ENCODE measurements around the gene NCF2.

NCF2 gene

DNA sequence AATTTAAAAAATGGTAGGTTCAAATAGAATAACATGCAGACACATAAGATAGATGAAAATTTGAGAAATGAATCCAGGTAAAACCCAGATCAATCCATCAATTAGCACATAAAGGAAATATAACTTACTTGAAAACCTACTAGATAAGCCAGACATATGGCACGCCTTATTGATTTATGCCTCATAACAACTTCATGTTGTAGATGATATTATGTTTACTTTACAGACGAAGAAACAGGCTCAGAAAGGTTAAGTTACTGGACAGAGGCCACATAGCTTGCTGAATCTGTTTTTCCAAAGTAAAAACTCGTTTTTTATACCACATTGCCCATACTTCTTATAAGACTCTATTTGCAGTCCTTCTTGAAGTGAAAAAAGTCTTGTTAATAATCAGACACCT is 22.1 kb upstream of the NCF2 start:
- DNase-seq (ENCODE audit: low spot score), result no peak

DNA sequence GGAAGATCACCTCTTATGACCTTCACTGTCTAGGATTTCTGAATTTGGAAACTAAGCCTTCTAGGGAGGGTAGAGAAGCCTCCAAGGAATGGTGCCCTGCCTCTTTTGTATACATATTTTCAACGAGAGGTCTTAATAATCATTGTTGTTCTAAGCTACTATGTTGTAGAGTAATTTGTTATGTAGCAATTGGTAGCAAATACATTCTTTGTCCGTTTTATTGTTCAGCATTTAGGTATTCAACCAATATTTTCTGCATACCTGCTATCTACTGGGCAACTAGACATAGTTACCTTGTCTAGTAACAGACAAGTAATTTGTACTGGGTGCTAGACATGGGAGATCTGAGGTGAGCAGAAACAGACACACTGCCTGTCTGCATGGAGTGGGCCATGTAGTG is 20.8 kb upstream of the NCF2 start:
- no peak for DNase-seq (ENCODE audit: low spot score)

DNA sequence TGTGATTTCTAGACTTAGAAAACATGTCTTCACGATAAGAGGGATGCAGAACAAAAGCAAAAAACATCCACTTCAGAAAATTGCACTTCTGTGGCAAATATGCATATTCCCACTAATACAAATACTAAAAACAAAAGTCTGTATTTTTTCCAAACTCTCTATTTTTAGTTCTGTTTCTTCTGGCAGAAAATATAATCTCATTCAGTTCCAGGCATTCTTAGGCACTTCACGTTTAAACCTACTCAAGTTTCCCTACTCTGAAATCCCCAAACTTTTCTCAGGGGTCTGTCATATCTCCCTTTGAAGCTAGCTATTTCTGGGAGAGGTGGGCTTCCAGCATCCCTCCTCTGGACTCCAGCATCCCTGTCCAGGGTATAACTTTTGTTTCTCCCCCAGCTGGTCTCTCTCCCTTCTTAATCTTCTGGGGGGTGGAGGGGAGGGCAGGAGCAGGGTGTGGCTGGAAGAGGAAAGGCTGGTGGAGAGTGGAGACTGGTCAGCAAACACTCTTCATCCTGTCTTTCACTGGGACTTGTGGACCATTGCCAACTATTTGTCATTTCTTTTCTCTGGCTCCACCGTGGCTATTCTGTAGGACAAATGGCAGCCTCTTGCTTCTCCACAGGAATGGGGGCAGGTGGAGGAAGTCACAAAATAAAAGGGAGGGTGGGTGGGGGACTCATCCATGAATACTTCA is 19.6 kb upstream of the NCF2 start:
- no peak for DNase-seq (ENCODE audit: low spot score)

DNA sequence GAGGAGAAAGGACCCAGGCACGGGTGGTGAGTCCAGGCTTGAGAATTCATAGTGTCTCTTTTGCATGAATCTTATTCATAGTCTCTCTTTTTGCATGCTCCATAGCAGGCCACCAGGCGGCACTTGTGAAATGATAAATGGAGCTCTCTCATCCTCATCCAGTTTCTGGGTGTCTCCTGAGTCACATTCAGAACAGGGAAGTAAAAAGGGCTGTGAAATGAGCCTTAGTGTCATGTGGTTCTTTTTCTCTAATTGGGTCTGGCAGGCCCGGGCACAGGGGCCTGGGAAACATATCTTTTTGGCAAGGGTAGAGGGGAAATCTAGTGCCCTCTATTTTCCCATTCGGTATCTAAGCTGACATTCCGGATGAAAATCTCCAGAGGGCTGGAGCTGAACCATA is 19.1 kb upstream of the NCF2 start:
- DNase-seq (ENCODE audit: low spot score), result peak; percentile 56

DNA sequence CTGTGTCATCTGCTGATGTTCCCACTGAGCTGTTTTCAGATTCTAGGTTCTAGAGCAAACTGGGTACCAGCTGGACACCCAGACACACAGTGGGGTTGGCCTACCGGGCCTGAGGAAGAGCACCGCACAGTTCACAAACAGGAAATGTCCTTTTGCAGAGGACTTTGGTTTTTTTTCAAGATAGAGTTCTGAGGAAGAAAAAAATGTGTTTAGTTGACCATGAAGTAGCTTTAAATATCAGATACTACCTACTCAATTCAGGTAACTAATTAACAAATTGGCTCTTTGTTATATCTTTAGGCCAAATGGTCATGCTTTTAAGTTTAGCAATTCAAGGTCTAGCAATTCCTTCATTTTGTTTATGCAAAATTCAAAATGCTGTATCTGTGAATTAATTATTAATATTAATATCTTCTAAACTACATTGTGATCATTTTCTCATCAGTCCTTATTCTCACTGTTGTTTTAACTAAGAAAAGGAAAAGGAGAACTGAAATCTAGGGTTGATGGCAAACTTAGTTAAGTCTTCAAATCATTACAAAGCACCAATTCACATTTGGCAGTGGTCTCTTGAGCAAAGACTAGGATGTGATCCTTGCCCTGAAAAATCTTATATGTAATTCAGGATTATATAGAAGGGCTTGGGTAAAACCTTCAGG is 17.2 kb upstream of the NCF2 start:
- no peak for DNase-seq (ENCODE audit: low spot score)

DNA sequence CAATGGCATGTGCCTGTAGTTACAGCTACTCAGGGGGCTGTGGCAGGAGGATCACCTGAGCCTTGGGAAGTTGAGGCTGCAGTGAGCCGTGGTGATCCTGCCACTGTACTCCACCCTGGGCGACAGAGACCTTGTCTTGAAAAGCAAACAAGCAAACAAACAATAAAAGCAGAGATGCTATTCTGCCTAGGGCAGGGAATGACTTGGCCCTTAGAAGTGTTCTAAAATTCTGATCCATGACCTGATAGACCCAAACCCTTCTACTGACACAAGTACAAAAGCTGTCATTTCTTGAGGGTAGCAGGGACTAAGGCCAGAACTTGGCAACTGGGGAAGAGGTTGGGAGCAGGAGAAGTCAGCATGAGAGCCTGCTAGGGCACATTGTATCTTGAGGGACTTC is 15.6 kb upstream of the NCF2 start:
- no peak for DNase-seq (ENCODE audit: low spot score)

DNA sequence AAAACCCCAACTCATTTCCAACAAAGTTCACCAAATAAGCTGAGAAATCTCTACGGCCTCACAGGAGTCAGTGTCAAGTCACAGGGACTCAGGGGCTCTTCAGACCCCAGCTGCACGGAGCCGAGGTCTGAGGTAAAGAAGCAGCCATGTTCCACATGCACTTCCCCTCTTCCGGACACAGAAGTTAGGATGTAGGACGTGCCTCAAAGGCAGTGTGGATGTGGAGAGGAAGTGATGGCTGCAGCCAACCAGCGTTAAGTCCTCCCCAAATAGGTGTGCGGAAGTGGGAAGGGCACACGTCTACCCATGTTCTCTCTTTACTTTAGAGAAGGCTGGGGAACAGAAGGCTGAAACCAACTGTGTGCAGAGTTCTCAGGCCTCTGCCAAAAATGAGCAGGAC is 14.6 kb upstream of the NCF2 start:
- no peak for DNase-seq (ENCODE audit: low spot score)

DNA sequence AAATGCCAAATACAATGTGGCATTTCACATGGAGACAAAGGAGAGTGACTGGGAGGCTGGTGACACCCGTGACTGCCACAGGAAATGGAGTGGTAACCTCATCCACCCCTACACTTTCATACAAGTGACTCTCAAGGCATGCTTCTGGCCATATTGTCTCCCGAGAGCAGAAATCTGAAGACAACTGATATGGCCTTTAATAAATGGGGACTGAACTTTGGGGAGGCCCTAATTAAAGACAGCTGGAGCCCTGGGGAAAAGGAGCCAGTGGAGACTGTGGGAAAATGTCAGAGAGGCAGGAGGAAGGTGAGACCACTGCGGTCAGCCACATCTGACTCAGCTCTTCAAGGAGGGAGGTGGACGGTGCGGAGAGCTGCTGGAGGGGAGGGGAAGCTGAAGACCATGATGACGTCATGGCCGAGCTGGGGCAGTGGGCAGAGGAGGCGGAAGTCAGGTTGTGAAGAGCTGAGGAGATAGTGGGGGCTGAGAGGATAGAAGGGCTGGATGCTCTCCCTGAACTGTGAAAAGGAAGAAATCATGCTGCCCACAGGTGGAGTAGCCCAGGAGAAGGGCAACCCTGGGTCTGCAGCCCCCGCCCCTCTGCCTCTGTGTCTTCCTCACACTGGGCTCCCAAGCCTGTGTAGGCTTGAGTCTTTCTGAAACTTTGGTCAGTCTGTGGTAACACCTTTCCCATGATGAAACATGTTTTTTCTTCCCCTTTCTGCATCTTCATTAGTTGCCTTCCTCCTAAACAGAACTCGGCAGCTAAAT is 14.0 kb upstream of the NCF2 start:
- DNase-seq (ENCODE audit: low spot score), result peak; percentile 31

DNA sequence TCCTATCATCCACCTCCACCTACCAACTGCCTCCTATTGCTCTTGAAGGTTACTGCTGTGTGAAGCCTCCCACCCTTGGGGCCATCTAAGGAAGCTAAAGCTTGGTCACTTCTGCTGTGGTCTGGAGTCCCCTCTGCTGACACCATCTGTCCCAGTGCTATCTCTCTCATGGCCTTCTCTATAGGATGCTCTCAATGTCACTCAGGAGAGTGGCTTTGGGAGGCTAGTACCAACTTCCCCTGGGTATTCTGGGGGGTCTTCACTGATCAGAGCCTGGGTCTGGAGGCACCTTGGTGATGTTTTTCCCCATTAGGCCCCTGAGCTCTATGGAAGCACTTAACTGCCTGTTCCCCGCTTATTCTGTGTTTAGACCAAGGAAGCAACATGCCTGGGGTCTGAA is 12.3 kb upstream of the NCF2 start:
- no peak for DNase-seq (ENCODE audit: low spot score)

DNA sequence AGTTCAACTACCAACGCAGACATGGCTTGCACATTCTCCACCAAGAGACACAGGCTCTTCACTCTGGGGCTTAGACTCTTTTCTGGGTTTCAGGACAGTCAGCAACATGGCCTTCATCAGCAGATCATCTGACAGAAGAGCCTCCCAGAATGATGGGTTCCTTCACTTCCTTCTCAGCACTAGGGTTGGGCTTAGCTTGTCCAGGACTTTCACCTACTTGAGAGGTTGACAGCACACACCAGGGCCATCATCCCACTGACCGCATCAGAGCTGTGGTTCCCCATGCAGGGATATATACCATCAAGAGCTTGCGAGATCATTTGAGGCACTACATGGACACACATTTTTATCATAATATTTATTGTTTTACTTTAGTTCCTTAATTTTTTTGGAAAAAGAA is 10.4 kb upstream of the NCF2 start:
- DNase-seq (ENCODE audit: low spot score), result no peak

DNA sequence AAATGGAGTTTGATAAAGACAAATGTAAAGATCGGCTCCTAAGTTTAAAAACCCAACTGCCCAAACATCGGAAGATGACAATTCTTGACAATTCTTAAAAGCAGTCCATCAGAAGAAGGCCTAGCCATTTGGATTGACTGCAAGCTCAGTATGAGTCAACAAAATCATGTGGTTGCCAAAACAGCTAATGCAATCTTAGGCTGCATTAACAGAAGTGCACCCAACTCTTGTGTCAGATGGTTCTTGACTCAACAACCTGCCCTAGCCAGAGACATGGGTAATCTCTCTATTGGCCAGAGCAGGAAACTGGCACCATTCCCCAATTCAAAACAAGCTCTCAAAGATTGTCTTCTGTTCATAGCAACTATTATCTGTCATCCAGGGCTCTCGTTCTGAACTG is 9.9 kb upstream of the NCF2 start:
- DNase-seq (ENCODE audit: low spot score), result peak; percentile 56

DNA sequence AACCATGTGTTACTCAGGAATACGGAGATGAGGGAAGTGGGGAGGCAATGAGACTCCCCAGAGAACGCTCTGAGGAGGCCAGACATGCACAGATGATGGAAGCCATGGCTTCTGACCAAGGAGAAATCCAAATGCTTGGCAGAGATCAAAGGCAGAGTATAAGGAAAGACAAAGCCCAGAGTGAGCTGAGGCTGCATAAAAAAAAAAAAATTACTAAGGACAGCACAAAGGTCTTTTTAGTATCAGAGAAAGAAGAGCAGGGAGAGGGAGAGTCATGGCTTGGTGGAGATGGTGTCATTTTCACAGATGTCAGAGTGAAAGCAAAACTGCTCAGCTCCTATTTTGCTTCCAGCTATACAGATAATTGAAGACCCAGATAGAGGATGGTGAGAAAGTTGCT is 8.1 kb upstream of the NCF2 start:
- DNase-seq (ENCODE audit: low spot score), result no peak

DNA sequence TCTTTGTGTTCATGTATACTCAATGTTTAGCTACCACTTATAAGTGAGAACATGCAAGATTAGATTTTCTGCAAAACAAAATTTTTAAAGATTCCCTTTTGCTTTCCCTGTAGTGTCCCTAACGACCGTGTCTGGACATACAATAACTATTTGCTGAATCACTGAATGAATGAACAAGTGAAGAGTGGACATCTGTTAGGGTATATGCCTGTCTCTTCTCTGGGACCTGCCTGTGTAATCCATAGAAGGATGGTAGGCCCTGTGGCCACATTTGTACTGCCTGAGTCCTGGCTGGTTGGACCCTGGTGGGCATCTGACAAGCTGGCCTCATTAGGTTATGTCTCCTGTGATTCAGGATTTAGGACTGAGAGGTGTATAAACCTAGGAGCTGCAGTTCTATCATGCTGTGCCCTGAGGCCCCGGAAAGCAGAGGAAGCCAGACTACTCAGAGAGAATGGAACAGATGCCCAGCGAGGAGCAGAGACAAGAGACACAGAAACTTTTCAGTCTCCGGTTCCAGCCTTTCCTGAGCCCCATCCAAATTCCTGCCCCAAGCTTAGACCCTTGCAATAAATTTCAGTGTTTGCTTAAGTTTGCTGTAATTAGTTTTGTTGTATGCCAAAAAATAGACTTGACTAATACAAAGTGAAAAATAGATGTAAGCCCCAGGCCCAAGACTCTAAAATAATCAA is 7.5 kb upstream of the NCF2 start:
- DNase-seq (ENCODE audit: low spot score), result peak; percentile 15

DNA sequence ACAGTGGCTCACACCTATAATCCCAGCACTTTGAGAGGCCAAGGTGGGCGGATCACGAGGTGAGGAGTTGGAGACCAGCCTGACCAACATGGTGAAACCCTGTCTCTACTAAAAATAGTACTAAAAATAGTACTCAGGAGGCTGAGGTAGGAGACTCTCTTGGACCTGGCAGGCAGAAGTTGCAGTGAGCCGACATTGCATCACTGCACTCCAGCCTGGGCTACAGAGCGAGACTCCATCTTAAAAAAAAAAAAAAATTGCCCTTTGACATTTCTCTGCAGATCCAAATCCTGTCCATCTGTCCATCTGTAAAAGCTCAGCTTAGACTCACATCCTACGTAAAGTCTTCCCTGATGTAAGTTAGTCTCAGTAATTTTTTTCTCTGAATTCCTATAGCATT is 6.2 kb upstream of the NCF2 start:
- no peak for DNase-seq (ENCODE audit: low spot score)

DNA sequence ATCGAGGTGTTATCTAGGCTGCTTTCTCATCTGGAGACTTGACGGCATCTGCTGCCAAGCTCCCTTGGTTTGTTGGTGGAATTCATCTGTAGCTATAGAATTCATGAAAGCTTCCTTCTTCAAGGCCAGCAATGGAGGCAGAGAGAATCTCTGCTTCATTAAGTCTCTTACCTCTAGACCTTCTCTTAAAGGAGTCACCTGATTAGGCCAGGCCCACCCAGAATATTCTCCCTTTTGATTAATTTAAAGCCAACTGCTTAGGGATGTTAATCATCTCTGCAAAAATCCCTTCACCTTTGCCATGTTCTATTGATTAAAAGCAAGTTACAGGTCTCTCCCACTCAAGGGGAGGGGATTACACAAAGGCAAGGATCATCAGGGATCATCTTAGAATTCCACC is 5.3 kb upstream of the NCF2 start:
- no peak for DNase-seq (ENCODE audit: low spot score)

DNA sequence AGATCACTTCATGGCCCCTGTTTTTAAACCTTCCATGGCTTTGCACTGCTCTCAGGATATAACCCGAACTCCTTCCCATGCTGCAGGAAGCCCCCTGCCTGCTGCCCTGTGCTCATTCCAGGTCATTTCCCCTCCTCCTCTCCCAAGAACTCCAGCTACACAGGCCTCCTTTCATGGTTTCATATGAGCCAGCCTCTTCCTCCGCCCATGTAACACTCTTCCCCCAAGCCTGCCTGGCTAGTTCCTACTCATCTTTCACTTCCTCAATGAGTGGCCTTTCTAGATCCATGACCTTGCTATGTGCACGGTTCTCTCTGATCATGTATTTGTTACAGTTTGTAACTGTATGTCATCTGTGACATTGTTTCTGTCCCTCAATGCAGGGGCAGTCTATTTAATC is 3.1 kb upstream of the NCF2 start:
- DNase-seq (ENCODE audit: low spot score), result no peak

DNA sequence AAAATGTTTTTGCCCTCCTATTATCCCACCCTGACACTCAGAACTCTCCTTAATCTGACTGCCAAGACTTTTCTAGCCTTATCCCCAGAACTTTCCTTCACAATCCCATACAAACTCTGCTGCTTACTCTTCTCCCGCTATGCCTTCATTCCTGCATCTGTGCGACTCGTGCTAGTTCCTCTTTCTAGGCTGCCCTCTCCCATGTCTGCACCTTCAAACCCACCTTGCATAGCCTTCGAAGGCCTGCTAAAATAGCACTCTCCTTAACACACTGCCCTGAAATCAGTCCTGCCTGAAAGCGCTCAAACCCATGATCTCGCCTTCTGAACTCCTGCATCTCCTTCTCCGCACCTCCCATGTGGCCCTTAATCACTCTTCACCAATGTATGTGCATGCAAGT is 2.5 kb upstream of the NCF2 start:
- no peak for DNase-seq (ENCODE audit: low spot score)

DNA sequence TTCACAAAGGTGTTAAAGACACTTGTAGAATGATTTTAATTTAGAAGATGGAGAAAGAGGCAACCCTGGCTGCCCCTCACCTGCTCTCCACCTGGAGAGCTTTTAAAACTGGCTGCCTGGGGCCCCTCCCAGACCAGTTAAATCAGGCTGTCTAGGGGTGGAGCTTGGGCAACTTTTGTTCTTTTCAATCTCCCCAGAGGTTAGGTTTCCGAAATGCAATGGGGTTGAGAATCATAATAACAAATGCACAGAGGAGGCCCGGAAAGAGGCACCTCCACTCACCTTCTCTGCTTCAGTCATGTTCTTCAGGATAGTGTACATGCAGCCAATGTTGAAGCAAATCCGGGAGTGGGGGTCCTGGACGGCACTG is 400 bp downstream of the NCF2 start:
- DNase-seq (ENCODE audit: low spot score), result no peak

DNA sequence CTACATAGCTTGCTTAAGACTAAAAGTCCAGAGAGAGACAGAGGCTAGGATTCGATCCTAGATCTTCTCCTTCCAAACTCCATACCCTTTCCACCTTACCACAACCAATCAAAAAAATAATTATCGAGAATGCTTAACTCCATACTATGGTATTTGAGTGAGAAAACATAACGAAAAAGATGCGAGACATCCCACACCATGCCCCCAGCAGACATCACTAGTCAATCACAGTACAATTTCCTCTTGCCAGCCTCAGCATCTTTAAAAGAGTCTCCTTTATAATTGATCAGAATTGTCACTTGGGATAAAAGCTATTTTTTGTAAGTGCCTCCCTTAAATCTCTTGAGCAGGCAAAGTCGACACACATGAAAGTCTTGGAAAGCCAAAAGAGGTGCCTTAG is 875 bp downstream of the NCF2 start:
- DNase-seq (ENCODE audit: low spot score), result no peak

DNA sequence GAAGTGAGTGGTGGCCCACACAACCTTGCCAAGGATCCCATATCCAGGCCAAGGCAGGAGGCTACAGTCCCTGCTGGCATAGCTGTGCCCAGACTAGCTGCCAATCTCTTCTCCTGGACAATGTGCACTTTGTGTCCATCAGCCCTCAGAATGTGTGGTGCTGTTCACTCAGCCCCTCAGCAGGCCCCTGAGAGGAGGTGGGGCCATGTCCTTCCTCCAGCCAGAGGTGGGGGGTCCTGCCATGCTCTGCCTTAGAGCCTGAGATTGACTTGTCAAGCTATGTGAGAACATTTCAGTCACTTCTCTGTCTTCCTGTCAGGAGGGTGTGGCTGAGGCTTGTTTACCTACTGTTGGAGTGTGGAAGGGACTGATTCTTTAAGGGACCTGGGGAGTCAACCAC is 1.4 kb downstream of the NCF2 start:
- DNase-seq (ENCODE audit: low spot score), result no peak

DNA sequence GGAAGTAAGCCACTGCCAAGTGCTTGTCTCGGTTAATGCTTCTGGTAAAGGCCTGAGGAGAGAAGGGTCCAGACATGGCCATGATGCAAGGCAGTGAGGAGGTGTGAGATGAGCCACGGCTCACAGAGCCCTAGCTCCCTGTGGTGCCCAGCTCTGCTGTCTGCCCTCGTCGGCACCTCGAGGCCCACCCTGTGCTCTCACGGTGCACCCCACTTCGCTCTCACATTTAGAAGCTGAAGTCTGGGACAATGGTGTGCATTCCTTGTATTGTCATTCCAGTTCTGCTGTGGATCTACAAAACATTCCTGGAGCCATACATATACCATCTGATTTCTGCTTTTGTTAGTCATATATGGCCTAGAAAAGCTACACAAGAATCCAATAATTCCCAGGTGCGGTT is 3.3 kb downstream of the NCF2 start:
- no peak for DNase-seq (ENCODE audit: low spot score)

DNA sequence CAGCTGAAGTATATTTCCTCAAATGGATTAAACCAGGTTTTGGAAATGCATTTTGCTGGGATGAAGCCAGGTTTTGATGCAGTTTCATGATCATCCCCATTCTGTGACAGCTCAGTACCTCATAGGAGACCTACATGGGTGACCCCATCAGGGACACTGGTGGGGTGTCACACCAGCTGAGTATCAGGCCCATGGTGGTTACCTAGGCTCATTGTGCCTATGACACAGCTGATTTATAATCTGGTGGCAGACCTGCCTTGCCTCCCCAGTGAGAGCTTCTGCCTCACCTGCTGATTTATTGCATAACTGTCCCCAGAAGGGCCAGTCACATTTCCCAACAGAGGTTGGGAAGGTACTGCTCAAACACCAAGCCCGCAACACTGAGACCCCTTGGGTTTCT is 3.8 kb downstream of the NCF2 start:
- no peak for DNase-seq (ENCODE audit: low spot score)

DNA sequence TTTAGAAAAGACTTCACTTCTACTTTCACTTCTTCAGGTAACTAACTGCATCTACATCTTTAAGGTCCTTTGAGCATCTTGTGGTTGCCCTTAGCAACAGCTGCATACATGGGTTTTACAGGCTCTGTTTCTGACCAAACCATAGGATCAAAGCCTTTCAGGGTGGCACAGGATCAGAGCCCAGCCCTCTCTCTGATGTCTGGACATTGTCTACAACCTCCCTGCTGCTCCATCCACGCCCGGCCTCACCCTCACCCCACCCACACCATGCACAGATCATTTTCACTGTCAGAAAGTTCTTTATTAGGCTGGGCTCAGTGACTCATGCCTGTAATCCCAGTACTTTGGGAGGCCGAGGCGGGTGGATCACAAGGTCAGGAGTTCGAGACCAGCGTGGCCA is 5.2 kb downstream of the NCF2 start:
- DNase-seq (ENCODE audit: low spot score), result no peak
